ENCODE measurements around the gene NAAA. TPM values are rescaled to one million over a fixed set of nuclear protein-coding genes. Genes with fewer than 3 reads are reported as not detected.
"Not testable (repeated sequence)": the region's sequence is repeated elsewhere in the genome, so short reads cannot be mapped to it uniquely, and the experiment has no call there.

The NAAA gene
- total RNA-seq = 28.4 and 29.4 TPM in 2 replicates

DNA sequence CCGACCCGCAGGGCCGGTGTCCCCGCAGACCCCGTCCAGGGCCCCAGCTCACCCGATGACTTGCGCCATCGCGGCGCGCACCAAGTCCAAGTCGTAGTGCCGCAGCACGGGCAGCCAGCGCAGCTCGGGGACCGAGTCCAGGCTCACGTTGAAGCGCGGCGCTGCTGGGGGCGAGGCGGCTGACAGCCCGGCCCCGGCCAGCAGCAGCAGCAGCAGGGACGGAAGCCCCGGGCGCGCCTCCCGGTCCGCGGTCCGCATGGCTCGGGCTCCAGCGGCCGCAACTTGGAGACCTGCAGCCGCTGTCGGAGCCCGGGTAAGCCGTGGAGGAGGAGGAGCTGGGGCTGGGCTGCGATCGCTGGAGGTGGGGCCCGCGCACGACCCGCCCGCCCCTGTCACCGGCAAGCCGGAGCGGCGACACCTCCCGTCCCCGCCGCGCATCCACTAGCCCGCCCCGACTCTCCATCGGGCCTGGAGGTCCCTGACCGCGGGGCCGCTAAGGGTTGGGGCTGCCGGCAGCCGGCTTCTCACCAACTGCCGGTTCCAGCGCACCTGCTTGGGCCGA is at the start of gene NAAA:
TSS of gene NAAA (minus strand) at position 322 of the 562 bp plus-strand sequence. CDS start at position 258, 64 bp downstream.
- intact Hi-C loops (cut with micrococcal nuclease) = loop anchor here (1.0 to 10.0 kb wide), 12 partner anchors 24 to 1216 kb away; partner anchors contain the start of genes CCNG2, CCNI, CDKL2 and G3BP2

DNA sequence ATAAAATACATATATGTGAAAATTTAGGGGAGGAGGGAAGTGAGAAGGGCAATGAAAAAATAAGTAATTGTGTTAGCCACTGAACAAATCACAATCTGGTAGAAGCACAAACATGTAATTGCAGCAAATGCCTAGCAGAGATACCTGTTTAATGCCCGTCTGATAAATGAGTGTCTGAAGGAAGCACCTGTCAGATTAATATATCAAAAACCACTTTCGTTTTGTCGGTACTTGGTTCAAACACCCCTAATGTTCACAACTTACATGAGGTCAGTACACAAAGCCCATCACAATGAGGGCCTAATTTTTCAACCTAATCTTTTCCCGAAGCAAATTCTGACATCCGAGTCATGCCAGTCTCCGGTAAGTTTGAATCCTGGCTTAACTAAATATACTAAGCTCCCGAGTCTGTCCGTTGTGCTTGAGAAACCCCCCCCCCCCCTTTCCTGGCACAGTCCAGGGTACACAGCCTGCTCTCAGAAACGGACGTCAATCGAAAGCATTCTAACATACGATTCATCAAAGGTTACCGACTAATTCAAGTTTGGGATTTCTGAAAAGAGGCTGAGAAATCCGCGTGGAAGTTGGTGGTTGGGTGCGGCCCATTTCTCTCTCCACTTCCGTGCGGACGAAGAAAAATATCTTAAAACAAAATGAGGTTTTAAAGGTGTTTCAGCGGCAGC is 49.2 kb upstream of the NAAA start:
- intact Hi-C loops (cut with micrococcal nuclease) = loop anchor here (1.0 to 10.0 kb wide), 13 partner anchors 33 to 1873 kb away; partner anchors contain the start of genes CCNG2, CDKL2, CXCL10 and G3BP2

DNA sequence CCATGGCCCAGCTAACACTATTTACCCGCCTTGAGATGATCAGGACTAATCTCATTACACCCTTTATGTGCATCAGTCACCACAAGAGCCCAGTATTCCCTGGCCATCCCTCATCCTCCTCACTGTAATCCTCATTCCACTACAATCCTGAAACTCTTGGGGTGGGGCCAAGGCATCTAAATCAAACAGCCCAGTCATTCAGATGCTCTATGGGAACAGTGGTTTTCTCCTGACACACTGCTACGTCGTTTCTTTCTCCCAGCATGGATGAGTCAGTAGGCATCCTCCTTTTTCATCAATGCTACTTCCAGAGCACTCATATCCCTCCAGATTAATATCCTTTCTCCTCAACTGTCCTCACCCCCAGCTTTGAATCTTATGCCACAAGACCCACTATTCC is 44.3 kb upstream of the NAAA start:
- intact Hi-C loops (cut with micrococcal nuclease) = no loop called here

DNA sequence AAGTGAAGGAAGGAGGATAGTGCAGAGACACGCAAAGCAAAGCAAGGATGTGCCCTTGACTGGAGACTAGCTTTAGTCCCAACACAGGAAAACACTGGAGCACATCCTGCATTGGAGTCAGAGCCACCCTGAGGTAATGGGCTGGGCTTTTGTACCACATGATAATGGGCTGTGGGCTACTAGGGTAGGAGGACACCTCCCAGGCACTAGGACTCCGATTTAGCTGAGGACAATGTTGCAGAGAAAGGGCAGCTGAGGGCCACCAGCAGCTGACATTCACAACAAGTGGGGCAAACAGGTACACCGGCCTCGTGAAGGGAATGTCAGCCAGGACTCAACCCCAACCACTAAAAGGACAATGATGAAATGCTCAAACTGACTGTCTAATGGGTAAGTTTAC is 39.8 kb upstream of the NAAA start:
- intact Hi-C loops (cut with micrococcal nuclease) = no loop called here

DNA sequence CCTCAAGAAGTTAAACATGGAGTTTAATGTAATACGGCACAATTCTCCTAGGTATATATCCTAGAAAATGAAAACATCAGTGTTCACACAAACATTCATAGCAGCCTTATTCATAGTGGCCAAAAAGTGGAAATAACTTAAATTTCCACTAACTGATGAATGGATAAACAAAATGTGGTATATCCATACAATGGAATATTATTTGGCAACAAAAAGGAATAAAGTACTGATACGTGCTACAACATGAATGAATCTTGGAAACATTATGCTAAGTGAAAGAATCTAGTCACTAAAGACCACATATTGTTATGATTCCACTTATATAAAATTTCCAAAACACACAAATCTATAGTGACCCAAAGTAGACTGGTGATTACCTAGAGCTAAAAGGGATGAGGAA is 35.4 kb upstream of the NAAA start:
- intact Hi-C loops (cut with micrococcal nuclease) = no loop called here

DNA sequence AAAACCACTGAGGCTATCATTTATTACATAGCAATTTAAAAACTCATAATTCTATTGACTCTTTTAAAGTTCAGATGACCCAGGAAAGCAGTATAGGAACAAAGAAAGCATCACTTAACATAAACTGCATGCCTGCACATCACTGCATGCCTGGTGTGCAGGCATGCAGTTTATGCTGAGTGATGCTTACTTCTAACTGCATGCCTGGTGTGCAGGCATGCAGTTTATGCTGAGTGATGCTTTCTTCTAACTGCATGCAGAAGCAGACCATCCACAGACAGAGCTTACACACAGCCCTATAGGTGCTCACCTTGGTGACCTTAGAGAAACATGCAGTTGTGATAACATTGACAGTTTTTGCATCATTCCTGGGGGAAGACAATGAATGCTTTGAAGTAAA is 33.0 kb upstream of the NAAA start:
- intact Hi-C loops (cut with micrococcal nuclease) = no loop called here

DNA sequence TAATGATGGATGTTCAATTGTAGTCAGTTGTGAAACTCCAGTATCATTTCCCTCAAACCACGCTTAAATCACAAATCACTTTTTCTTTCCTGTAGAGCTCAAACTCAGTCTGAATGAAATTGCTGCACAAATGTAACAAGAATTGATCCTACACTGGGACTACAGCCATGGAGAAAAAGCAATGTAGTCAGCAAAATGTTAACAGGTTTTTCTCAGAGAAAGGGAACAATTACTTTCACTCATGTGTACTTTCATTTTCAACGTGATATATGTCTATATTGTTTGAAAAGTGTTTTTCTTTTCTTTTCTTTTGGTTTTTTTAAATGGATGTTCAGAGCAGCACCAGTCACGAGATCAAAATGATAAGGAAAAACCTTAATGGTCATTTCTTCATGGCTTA is 27.3 kb upstream of the NAAA start:
- intact Hi-C loops (cut with micrococcal nuclease) = loop anchor here (10.0 kb wide), 1 partner anchor 193 kb away; no protein-coding TSS in a partner anchor

DNA sequence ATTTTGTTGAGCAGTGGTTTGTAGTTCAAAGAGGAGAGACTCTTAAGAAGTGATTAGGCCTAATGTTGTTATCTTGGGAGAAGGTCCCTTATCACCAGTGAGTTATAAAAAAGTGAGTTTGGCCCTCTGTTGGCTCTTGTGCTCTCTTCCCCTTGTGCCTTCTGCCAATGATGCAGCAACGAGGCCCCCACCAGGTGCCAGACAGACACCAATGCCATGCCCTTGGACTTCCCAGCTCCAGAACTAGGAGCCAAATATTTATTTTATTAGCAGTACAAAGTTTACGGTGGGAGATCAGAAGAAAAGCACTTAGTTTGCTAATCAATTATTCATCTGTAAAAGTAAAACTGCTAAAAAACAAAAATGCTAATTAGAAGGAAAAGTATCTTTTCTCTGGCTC is 22.7 kb upstream of the NAAA start:
- intact Hi-C loops (cut with micrococcal nuclease) = loop anchor here (10.0 kb wide), 1 partner anchor 189 kb away; no protein-coding TSS in a partner anchor

DNA sequence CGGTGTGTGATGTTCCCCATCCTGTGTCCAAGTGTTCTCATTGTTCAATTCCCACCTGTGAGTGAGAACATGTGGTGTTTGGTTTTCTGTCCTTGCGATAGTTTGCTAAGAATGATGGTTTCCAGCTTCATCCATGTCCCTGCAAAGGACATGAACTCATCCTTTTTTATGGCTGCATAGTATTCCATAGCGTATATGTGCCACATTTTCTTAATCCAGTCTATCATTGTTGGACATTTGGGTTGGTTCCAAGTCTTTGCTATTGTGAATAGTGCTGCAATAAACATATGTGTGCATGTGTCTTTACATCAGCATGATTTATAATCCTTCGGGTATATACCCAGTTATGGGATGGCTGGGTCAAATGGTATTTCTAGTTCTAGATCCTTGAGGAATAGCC is 21.3 kb upstream of the NAAA start:
- intact Hi-C loops (cut with micrococcal nuclease) = loop anchor here (10.0 kb wide), 1 partner anchor 187 kb away; no protein-coding TSS in a partner anchor

DNA sequence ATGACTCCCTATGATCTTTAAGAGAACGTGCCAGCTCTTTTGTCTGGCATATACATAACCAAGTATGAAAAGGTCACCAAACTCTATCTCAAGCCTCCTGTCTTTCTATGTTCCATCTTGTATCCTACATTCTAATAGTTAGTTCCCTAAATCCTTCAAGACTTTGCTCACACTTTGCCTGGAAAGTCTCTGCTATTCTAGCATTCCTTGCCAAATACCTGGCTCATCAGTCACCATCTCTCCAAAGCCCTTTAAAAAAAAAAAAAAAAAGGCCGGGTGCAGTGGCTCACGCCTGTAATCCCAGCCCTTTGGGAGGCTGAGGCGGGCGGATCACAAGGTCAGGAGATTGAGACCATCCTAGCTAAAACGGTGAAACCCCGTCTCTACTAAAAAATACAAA is 17.7 kb upstream of the NAAA start:
- intact Hi-C loops (cut with micrococcal nuclease) = not testable (repeated sequence)

DNA sequence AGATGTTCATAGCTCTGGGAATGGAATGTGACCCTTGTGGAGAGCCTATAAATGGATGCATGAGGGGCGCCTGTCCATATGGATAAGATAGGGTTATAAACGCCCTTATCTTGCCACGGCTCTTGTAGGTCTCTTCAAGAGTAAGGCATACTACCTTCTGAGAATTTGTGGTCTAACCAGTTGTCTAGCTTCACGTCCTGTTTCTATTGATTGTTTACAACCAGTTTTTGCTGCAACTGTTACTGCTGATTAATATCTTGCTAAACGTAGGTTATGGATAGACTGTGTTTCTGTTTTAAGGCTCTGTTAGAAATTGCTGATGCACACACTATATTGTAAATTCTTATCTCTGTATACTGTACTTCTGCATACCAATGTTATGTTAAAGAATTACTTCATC is 14.0 kb upstream of the NAAA start:
- intact Hi-C loops (cut with micrococcal nuclease) = not testable (repeated sequence)

DNA sequence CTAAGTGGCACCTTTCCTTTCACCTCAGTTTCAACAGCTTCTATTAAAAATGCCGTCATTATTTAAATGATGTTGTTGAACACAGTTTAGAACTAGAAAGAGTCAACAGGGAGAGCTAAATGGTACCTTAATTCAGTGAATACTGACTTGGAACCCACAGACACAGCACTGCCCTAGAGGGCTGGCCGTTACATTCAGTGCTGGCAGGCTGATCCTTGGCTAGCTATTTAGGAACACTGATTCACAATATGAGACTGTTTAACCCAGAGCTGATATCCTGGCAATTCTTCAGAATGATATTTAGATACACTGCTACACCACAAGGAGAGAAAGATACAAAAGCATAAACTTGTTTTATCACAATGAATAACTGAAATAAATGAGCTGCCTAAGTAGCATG is 12.7 kb upstream of the NAAA start:
- intact Hi-C loops (cut with micrococcal nuclease) = no loop called here

DNA sequence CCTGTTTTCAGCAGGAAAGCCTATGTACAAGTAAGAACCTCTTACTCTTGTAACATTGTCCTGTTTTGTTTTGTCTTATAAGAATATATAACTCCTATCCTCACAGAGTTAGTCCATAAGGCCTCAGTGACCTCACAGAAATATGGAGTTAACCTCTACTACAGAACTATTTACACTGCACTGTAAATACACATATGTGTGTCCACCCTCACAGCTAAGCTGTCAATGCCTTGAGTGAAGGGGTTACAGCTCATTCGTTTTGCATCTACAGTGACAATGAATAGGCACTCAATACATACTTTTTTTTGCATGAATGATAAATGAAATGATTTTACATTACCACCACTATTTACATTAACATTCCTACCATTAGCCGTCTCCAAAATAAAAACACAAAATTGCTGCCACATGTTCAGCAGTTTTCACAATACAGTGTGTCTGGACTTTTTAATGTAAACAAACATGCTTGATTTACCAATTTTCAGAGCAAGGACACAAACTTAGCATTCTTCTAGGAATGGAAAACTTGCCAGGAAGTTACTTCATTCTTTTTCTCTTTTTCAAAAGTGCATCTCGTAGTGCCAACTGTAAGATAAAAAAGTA is 9.5 kb upstream of the NAAA start:
- intact Hi-C loops (cut with micrococcal nuclease) = no loop called here

DNA sequence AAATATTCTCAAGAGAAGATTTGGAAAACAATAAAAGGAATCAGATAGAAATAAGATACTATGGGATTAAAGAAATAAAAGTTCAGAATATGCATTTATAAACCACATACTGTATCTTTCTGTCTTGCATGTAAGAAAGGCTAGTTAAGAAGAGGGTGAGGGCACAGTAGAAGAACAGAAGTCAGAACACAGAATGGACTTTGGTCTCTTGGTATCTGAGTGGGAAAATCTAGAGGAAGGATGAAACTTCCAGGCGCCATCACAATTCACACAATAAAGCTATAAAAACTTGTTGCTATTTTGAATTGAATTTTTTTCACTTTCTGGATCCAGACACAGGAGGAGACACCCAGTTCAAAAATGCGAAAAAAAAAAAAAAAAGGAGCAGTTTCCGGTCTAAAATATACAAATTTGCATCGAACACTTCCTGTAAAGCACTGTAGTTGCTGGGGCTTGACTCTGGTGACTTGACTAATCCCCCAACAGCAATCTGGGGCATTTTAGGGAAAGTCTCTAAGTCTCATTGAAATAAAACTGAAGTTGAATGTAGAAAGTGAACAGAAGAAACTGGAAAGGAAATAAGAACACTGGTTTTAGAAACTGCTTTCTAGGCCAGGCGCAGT is 8.1 kb upstream of the NAAA start:
- intact Hi-C loops (cut with micrococcal nuclease) = loop anchor here (10.0 kb wide), 1 partner anchor 1126 kb away; the partner anchor contains the start of gene CCNI

DNA sequence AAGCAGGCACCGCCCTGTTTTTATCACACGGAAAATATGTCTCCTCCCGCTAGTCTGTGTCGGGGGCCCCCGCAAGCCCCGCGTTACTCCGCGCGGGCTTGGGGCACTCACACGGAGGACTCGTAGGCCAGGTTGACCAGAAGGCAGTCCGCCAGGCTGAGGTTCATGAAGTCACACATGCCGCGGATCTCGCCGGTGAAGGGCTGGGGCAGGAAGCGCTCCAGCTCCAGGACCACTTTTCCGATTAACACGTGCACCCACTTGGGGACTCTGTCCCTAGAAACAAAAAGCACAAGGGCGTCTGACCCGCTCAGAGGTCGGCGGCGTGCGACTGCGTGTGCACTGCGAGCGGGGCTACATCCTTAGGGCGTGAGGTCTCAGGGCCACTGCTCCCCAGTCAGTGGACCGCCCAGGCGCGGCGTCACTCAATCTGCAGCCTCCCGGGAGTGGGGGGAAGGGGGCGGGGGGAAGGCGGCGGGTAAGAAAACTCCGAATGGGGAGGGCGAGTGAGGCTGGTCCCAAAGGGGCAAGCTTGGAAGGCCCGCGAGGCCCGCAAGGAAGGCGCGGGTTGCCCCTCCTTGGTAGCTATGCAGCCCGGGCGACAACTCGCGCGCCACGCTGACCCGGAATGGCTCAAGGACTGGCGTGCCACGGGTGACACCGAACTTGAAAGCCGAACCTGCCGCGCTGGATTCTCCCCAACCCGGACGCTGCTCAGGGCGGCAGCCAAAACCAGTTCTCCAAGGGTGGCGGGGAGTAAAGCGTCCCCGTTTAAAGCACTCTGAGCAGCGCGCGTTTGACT is 722 bp downstream of the NAAA start:
- intact Hi-C loops (cut with micrococcal nuclease) = loop anchor here (1.0 to 10.0 kb wide), 13 partner anchors 24 to 1543 kb away; partner anchors contain the start of genes CCNG2, CCNI, CDKL2 and G3BP2

DNA sequence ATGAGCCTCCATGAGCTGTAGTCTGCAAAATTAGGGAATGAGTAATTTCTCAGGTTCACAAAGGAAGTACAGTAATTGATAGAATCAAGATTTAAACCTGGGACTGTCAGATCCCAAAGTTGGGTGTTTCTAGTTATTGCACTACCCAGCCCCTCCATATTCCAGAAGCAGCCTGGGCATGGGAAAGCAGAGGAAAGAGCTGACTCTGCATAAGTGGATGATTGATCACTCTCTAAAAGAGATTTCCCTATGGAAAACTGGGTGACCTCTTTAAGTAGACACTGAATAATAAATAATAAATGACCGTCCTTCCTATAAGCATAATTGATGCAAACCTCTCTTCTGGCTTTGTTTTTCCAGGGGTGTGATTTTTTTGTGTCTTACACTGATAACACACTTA is 5.2 kb downstream of the NAAA start:
- intact Hi-C loops (cut with micrococcal nuclease) = loop anchor here (5.0 kb wide), 1 partner anchor 1538 kb away; no protein-coding TSS in a partner anchor

DNA sequence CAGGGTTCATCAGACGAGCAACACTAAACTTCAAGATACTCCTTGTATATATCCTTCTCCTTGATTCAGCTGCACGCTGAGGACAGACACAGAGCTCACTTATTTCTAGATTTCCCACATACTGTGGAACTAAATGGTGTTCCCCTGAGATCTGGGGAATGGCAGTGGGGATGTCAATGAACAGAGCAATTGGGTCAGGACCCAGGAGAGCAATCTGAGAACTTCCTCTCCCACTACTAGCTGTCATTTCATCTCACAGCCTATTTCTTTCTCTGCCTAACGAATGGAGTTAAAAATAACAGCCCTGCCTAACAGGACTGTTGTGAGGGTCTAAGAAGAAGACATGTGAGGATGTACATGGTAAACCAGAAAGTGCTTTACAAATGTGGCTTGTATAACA is 10.7 kb downstream of the NAAA start:
- intact Hi-C loops (cut with micrococcal nuclease) = no loop called here

DNA sequence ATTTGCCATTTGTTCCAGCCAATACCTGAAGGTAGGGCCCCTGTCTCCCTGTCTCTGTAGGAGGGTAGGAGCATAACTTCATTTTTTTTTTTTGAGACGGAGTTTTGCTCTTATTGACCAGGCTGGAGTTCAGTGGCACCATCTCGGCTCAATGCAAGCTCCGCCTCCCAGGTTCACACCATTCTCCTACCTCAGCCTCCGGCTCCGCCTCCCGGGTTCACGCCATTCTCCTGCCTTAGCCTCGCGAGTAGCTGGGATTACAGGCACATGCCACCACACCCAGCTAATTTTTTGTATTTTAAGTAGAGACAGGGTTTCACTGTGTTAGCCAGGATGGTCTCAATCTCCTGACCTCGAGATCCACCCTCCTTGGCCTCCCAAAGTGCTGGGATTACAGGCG is 15.9 kb downstream of the NAAA start:
- intact Hi-C loops (cut with micrococcal nuclease) = not testable (repeated sequence)

DNA sequence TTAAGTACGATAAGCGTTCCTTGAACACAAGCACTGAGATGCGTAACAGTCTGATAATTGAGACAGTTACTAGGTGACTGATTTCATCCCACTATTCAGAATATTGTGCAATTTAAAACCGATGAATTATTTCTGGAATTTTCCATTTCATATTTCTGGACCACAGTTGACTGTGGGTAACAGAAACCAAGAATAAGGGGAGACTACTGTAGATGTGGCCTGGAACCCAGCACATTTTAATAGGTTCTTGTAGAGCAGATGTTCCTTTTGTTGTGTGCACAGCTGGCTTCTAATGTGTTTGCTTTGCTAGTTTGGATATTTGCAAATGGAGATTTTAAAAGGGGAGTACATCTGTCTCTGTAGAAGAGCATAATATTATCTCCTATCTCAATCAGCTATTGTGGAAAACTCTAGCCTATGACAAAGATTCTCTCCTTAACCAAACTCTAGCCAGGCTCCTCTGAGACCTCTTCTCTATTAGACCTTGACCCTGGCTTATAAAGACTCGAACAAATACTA is 16.4 kb downstream of the NAAA start:
- intact Hi-C loops (cut with micrococcal nuclease) = no loop called here

DNA sequence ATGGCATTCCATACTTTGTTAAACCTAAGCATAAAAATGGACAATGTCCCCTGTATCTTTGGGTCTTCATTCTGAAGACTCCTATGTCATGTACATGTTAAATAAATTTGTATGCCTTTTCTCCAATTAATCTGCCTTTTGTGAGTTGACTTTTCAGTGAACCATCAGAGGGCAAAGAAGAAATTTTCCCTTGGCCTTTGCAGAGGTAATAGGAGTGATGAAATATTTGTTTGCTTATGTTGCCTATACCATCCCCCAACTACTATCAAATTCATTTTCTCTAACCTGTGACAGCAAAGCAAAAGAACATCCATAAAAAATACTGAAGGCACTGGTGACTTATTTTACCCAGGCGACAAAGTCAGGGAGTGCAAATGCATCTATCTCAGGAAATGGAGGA is 18.2 kb downstream of the NAAA start:
- intact Hi-C loops (cut with micrococcal nuclease) = no loop called here

DNA sequence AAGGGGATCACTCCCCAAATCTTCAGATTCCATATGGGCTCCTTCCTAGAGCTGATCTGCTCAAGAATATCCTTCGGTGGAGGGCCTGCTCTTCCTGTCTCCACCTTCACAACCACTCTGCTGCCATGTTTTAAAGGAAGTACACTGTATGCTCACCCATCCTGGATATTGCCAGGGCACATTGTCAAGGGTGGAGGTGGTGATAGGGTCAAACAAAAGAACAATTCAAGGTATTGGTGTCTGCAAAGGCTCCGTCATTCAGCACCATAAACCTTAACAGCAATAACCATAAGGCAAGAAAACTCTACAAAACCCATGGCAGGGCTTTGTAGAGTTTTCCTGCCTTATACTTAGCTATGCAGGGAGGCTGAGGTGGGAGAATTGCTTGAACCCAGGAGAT is 18.9 kb downstream of the NAAA start:
- intact Hi-C loops (cut with micrococcal nuclease) = no loop called here
